Sigmoid colon (tissue), 7 donors: ENCODE data around the gene POC5. TPM values are rescaled to one million over a fixed set of nuclear protein-coding genes. Genes with fewer than 3 reads are reported as not detected.
"Not testable (repeated sequence)": the region's sequence is repeated elsewhere in the genome, so short reads cannot be mapped to it uniquely, and the experiment has no call there.

ENCODE experiments used
- DNase-seq: peaks from one replicate; pipeline ENCODE4 v3.0.0-alpha.2; 2019
- H3K27ac ChIP-seq, 4 donors: fragments of 200-600 bp; sonication (generic); one replicate each; pipeline ENCODE4 v1.5.1; 2016 to 2019; ENCODE audit warnings: mild to moderate bottlenecking in 1 of 4
- H3K27me3 ChIP-seq, 3 donors: fragments of 200-600 bp; sonication (generic); one replicate each; pipeline ENCODE4 v1.5.1; 2019; ENCODE audit warnings: mild to moderate bottlenecking in 1 of 3
- H3K36me3 ChIP-seq, 4 donors: fragments of 200-600 bp; sonication (generic); one replicate each; pipeline ENCODE4 v1.5.1; 2016 to 2019
- H3K4me1 ChIP-seq, 4 donors: fragments of 200-600 bp; sonication (generic); one replicate each; pipeline ENCODE4 v1.5.1; 2017 to 2019
- H3K4me3 ChIP-seq, 4 donors: fragments of 200-600 bp; sonication (generic); one replicate each; pipeline ENCODE4 v1.5.1; 2017 to 2019; ENCODE audit warnings: mild to moderate bottlenecking in 2 of 4, moderate library complexity in 1 of 4
- H3K9me3 ChIP-seq, 4 donors: fragments of 200-600 bp in 3 of 4; sonication (generic) in 3 of 4; one replicate each; pipeline versions ENCODE4 v1.5.1 to v1.6.1; 2013 to 2019
- CTCF ChIP-seq, 4 experiments: fragments of 450-650 bp in 3 of 4; fragments of 200-600 bp in 1 of 4; IDR thresholded peaks; one replicate each; pipeline ENCODE4 v1.5.1; 2016 to 2019; ENCODE audit warnings: antibody characterized with exemption in 4 of 4, mild to moderate bottlenecking in 3 of 4, moderate library complexity in 2 of 4
- EP300 ChIP-seq, 4 donors: sonication (generic); formaldehyde crosslinking; IDR thresholded peaks; one replicate each; pipeline ENCODE4 v1.6.1; 2017; ENCODE audit warnings: antibody characterized with exemption in 4 of 4
- POLR2A ChIP-seq, 2 donors: fragments of 450-650 bp; IDR thresholded peaks; one replicate each; pipeline ENCODE4 v1.6.1; 2016; ENCODE audit warnings: antibody characterized with exemption in 2 of 2, mild to moderate bottlenecking in 2 of 2, moderate library complexity in 2 of 2
- POLR2AphosphoS5 ChIP-seq, 4 donors: sonication (generic); formaldehyde crosslinking; IDR thresholded peaks; one replicate each; pipeline ENCODE4 v1.6.1; 2017; ENCODE audit warnings: antibody characterized with exemption in 4 of 4
- WGBS, 2 donors: extraction: QIAGEN DNeasy Blood & Tissue Kit; methylation state at CpG; one replicate each; pipeline ENCODE4 v1.1.7; 2013; 5-methylcytosine and 5-hydroxymethylcytosine counted together
- intact Hi-C: fragments of 100-400 bp; cut with DNase I; formaldehyde crosslinking; loops from one replicate; pipeline ENCODE4 v1.15.1; 2023
- polyA plus RNA-seq, 3 donors: library from polyadenylated mRNA; stranded (reverse); fragments of 200-250 nt; gene quantifications; one replicate each; pipeline ENCODE4 v1.2.3, GENCODE V29; 2013
- total RNA-seq, 4 donors: library from RNA; depleted of rRNA; stranded (reverse); fragments of >200 nt; gene quantifications; one replicate each; pipeline ENCODE4 v1.1.0, GENCODE V29; 2016
- donor health status: healthy with polysubstance abuse.
- donor health status: Bipolar disorder and iron deficiency.
- donor health status: healthy.

POC5 gene
- total and polyA plus RNA-seq, 7 donors, result 4.4 to 16.6 (median 8.2) TPM

- TF ChIP-seq CTCF (IDR thresholded peaks at IDR 0.05) (no peak), EP300 (IDR thresholded peaks at IDR 0.05) (no peak), POLR2AphosphoS5 (IDR thresholded peaks at IDR 0.05) (no peak), POLR2A (IDR thresholded peaks at IDR 0.05) (no peak)
- intact Hi-C loops, result no loop called here
- no peaks in the 10 kb centered on the region for H3K27me3 ChIP-seq
Measured at GRCh38 chr5:75710637-75711036, 6.6 kb downstream of the POC5 start.

GRCh38 chr5:75707911-75708509 lies 9.2 kb downstream of the POC5 start:
- intact Hi-C loops, result no loop called here
- no peak for DNase-seq
- H3K27me3 ChIP-seq, result no peaks in the 10 kb centered on the region
- H3K4me3 ChIP-seq, result no peak overlapping the region
- no peak overlapping the region for H3K27ac ChIP-seq
- 13 to 69% methylated on average over 1 of the region's 1 CpG for WGBS, 2 donors
- no peaks in the 10 kb centered on the region for H3K9me3 ChIP-seq
- H3K4me1 ChIP-seq, result no peaks in the 10 kb centered on the region
- peaks cover 0 to 22% (median 0%) of the 10 kb centered on the region in 4 donors for H3K36me3 ChIP-seq
- no peak for TF ChIP-seq CTCF (IDR thresholded peaks at IDR 0.05)
- no peak for TF ChIP-seq POLR2A (IDR thresholded peaks at IDR 0.05)
- TF ChIP-seq EP300 (IDR thresholded peaks at IDR 0.05), result no peak
- no peak for TF ChIP-seq POLR2AphosphoS5 (IDR thresholded peaks at IDR 0.05)

More at GRCh38 chr5:75710637-75711036, 6.6 kb downstream of the POC5 start:
- peaks cover 0 to 1% (median 0%) of the 10 kb centered on the region in 4 donors for H3K4me1 ChIP-seq
- H3K36me3 ChIP-seq, result no peaks in the 10 kb centered on the region
- WGBS, 2 donors, result 55 to 78% methylated on average over 1 of the region's 1 CpG
- no peak overlapping the region for H3K27ac ChIP-seq
- no peak overlapping the region for H3K4me3 ChIP-seq
- no peaks in the 10 kb centered on the region for H3K9me3 ChIP-seq
- DNase-seq, result no peak

DNA sequence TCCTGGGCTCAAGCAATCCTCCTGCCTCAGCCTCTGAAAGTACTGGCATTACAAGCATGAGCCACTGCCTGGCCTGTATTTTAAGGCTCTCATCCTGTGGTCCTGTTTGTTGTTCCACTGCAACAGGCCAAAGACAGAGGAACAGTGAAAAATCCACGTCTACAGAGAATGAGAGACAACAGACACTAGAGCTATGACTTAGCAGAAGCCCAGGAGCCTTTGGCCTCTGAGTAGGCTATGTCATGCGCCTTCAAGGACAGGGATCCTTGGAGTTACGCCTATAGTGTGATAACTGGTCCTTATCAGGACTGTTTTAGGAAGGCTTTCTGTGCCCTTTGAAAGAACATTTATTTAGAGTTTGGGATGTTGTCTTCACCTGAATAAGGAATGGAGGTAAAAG lies 10.5 kb downstream of the POC5 start:
- H3K36me3 ChIP-seq, result peaks cover 0 to 35% (median 11%) of the 10 kb centered on the region in 4 donors
- no peak overlapping the region for H3K27ac ChIP-seq
- intact Hi-C loops, result no loop called here
- no peak overlapping the region for H3K4me3 ChIP-seq
- TF ChIP-seq POLR2AphosphoS5 (IDR thresholded peaks at IDR 0.05), result no peak
- TF ChIP-seq CTCF (IDR thresholded peaks at IDR 0.05), result no peak
- TF ChIP-seq POLR2A (IDR thresholded peaks at IDR 0.05), result no peak
- no peaks in the 10 kb centered on the region for H3K4me1 ChIP-seq
- DNase-seq, result no peak
- 92 to 97% methylated on average over 3 of the region's 3 CpGs for WGBS, 2 donors
- no peaks in the 10 kb centered on the region for H3K27me3 ChIP-seq
- no peaks in the 10 kb centered on the region for H3K9me3 ChIP-seq

- intact Hi-C loops, result no loop called here
- TF ChIP-seq POLR2AphosphoS5 (IDR thresholded peaks at IDR 0.05) (no peak), POLR2A (IDR thresholded peaks at IDR 0.05) (no peak), EP300 (IDR thresholded peaks at IDR 0.05) (no peak), CTCF (IDR thresholded peaks at IDR 0.05) (no peak)
- DNase-seq, result no peak
- H3K27me3 ChIP-seq, result no peaks in the 10 kb centered on the region
- H3K36me3 ChIP-seq, result peaks cover 0 to 36% (median 12%) of the 10 kb centered on the region in 4 donors
- no peaks in the 10 kb centered on the region for H3K4me1 ChIP-seq
- H3K9me3 ChIP-seq, result no peaks in the 10 kb centered on the region
- H3K4me3 ChIP-seq, result no peak overlapping the region
- H3K27ac ChIP-seq, result no peak overlapping the region
- WGBS, 2 donors, result 85 to 90% methylated on average over 1 of the region's 1 CpG
Measured at GRCh38 chr5:75706016-75706415, 11.2 kb downstream of the POC5 start.

GRCh38 chr5:75701856-75702255 lies 15.4 kb downstream of the POC5 start:
- peaks cover 0 to 36% (median 12%) of the 10 kb centered on the region in 4 donors for H3K36me3 ChIP-seq
- no peak overlapping the region for H3K27ac ChIP-seq
- no peaks in the 10 kb centered on the region for H3K4me1 ChIP-seq
- H3K4me3 ChIP-seq, result no peak overlapping the region
- TF ChIP-seq CTCF (IDR thresholded peaks at IDR 0.05) (no peak), EP300 (IDR thresholded peaks at IDR 0.05) (no peak), POLR2A (IDR thresholded peaks at IDR 0.05) (no peak), POLR2AphosphoS5 (IDR thresholded peaks at IDR 0.05) (no peak)
- no peak for DNase-seq
- 94 to 95% methylated on average over 4 of the region's 4 CpGs for WGBS, 2 donors
- H3K9me3 ChIP-seq, result no peaks in the 10 kb centered on the region
- H3K27me3 ChIP-seq, result no peaks in the 10 kb centered on the region
- intact Hi-C loops, result no loop called here

GRCh38 chr5:75695472-75696351 lies 21.5 kb downstream of the POC5 start:
- 89 to 93% methylated on average over 22 of the region's 22 CpGs for WGBS, 2 donors
- H3K36me3 ChIP-seq, result peaks cover 0 to 17% (median 4%) of the 10 kb centered on the region in 4 donors
- H3K4me3 ChIP-seq, H3K27ac ChIP-seq, H3K27me3 ChIP-seq, intact Hi-C loops, H3K9me3 ChIP-seq, DNase-seq, H3K4me1 ChIP-seq: not testable (repeated sequence)
